A549 treated with ZK216348 at 1 μM for 4 hours (cell line): ENCODE measurements around the gene UCK1. TPM values are rescaled to one million over a fixed set of nuclear protein-coding genes. Genes with fewer than 3 reads are reported as not detected.

ENCODE experiments used
- total RNA-seq: library from RNA; stranded (reverse); fragments of 200-300 nt; extraction: Qiagen RNA extraction; gene quantifications from 5 replicates; pipeline ENCODE4 v1.2.3, GENCODE V29; 2022; ENCODE audit warnings: low read depth

UCK1 gene
- total RNA-seq, result 14.0 to 24.0 TPM (median 22.8 TPM) in 5 replicates

DNA sequence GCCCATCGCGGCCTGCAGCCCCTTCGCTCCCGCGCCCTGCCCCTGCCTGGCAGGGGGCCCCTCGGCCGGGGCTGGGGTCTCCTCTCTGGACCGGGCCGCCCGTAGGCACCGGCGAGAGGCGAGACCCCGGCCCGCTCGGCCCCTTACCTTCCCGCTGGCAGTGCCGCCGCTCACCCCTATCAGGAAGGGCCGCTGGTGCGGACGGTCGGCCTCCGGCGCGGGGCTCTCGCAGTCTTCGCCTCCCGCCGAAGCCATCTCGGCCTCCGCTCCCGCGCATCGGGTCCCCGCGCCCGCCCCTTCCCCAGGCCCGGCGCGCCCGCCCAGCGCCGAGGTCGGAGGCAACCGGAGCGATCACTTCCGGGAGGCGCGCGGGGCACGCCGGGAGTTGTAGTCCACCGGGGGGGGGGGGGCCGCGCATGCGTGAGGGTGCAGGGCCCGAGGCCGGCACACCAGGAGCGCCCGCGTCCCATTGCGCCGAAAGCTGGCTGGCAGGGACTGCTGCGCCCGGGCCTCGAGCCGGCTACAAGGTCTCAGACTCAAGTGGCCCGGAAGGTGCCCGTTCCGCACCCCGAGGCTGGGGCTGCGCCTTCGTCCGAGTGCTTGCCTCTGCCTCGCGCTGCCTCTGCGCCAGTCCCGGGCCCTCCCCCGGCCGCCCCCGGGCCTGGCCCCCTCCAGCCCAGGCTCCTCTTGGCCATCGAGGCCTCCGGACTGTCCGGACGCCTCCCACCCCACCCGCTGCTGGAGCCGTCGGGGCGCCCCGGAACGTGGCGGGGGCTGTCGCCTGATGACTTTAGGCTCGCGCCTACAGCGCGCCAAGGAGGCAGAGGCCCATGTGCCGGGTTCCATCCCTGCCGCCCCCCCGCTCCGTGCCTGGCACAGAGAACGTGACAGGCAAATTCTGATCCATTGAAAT lies at the start of gene UCK1:
Gene UCK1 (minus strand): TSS at position 344 of the 913 bp plus-strand sequence. CDS start 89 bp downstream, at position 255.

DNA sequence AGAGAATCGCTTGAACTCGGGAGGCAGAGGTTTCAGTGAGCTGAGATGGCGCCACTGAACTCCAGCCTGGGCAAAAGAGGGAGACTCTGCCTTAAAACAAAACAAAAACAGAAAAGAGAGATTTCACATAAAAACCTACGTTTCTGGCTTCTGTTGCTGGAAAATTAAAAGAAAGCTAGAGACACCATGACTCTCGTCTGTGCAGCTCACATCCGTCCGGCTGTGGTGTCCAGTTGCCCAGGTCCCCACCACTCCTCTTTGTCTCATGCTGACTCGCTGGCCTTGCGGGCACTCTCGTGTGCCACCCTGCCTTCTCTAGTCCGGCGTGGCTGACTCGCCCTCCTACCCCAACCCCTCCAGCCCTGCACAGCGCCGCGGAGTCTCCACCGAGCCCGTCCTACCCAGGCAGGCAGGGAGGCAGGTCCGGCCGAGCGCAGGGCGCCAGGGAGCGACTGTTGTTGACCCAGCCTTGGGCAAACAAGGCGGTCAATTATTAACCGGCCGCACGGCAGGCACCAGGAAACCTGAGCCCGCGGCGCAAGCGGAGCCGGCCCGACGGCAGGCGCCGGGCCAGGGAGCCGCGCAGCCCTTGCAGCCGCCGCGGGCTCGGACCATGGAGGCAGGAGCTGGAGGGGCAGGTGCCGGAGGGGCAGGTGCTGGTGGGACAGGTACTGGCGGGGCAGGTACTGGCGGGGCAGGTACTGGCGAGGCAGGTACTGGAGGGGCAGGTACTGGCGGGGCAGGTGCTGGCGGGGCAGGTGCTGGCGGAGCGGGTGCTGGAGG lies 14.1 kb upstream of the UCK1 start, which contains the start of gene PRRT1B:
Gene PRRT1B (plus strand): TSS at position 521 of the 783 bp plus-strand sequence. CDS start 93 bp downstream, at position 614.

DNA sequence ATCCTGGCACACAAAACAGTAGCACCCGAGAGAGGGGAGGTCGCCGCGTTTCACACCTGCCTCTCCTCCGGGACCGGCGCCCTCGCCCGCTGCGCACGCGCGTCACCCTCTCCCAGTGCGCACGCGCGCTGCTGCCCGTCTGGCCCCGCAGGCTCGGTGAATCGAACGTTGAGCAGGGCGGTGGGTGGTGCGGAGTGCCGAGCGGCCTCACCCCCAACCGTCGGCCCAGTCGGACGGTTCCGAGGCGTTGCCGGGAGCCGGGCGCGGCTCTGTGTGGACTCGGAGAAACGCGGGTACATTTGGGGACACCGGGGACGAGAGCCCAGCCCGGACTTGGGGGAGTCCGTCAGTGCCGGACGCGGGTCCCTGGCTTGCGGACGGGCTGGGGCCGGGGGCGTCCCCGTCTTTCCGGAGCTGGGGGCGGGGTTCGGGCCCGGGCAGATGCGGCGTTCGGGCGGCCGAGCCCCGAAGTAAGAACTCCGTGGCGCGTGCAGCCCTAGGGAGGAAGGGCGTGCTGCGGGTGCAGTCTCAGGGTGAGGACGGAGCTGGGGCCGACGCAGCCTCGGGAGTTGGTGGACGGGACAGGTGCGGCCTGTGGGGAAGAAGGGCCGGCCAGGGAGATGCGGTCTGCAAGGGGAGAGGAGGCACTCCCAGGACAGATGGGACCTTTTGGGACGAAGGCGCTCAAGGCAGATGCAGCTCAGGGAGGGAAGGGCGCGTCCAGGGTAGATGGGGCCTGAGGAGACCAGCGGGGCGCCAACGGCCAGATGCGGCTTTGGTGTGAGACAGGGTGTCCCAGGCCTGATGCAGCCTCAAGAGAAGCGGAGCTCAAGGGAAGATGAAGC lies 28.1 kb downstream of the UCK1 start, which contains the start of gene POMT1:
Gene POMT1 (plus strand): TSS at position 138 of the 845 bp plus-strand sequence. CDS start 1,301 bp downstream, outside the sequence.

Other genes starting within 250 kb of the UCK1 start
- not detected in 5 replicates for gene PLPP7, start 241.5 kb downstream of the UCK1 start, total RNA-seq
- 38.3 to 77.5 TPM (median 73.3 TPM) in 5 replicates for gene PRRC2B, start 137.2 kb downstream of the UCK1 start, total RNA-seq
- 11.0 to 20.8 TPM (median 19.3 TPM) in 5 replicates for gene POMT1, start 28.3 kb downstream of the UCK1 start, total RNA-seq
- gene PRRT1B, start 14.3 kb upstream of the UCK1 start, total RNA-seq, result 0.42 to 0.89 TPM (median 0.70 TPM) in 5 replicates
- gene RAPGEF1, start 208.8 kb upstream of the UCK1 start, total RNA-seq, result 34.9 to 57.5 TPM (median 48.1 TPM) in 5 replicates